OCI-LY7 (cell line): ENCODE measurements around the gene CMTM1. TPM values are rescaled to one million over a fixed set of nuclear protein-coding genes. Genes with fewer than 3 reads are reported as not detected.

Experiments
- BruUV-seq: library from RNA; stranded (reverse); fragments of 400-500 nt; replicated peaks from 2 replicates; lab custom pipeline; 2021; lab: Mats Ljungman, UMichigan
- CTCF ChIA-PET: fragments of 300-600 bp; sonication (Branson Sonifier 250); formaldehyde crosslinking; loops from one replicate; lab custom pipeline; 2022; ENCODE audit warnings: antibody characterized with exemption; ENCODE audit not compliant: unreplicated experiment; lab: Charles Lee
- POLR2A ChIA-PET: fragments of 300-600 bp; sonication (Branson Sonifier 250); formaldehyde crosslinking; loops from one replicate; lab custom pipeline; 2022; ENCODE audit warnings: antibody characterized with exemption; lab: Charles Lee
- DNase-seq: peaks from one replicate; pipeline ENCODE4 v3.0.0-alpha.2; 2015; ENCODE audit warnings: low spot score
- H2AFZ ChIP-seq: fragments of 200-600 bp; sonication (generic), shearing (Covaris generic); 2 replicates; pipeline ENCODE4 v1.6.1; 2014; ENCODE audit warnings: mild to moderate bottlenecking, antibody characterized with exemption, low read length, moderate library complexity
- H3K27ac ChIP-seq: fragments of 200-600 bp; sonication (generic); 2 replicates; pipeline ENCODE4 v1.5.1; 2014; ENCODE audit warnings: mixed run types, low read depth, mild to moderate bottlenecking, moderate library complexity, low read length, inconsistent platforms; ENCODE audit not compliant: poor library complexity, severe bottlenecking
- H3K36me3 ChIP-seq: fragments of 200-600 bp; sonication (generic); 2 replicates; pipeline ENCODE4 v1.6.1; 2014; ENCODE audit warnings: mild to moderate bottlenecking, antibody characterized with exemption, low read length, moderate library complexity, mixed read lengths; ENCODE audit not compliant: insufficient read depth
- H3K4me1 ChIP-seq: fragments of 200-600 bp; sonication (generic); 2 replicates; pipeline ENCODE4 v1.5.1; 2014; ENCODE audit warnings: mild to moderate bottlenecking, low read length; ENCODE audit not compliant: insufficient read depth, poor library complexity, severe bottlenecking
- H3K4me2 ChIP-seq: fragments of 200-600 bp; sonication (generic); 2 replicates; pipeline ENCODE4 v1.6.1; 2014; ENCODE audit warnings: mild to moderate bottlenecking, low read length
- H3K4me3 ChIP-seq: fragments of 200-600 bp; sonication (generic); 2 replicates; pipeline ENCODE4 v1.5.1; 2014; ENCODE audit warnings: mild to moderate bottlenecking, low read depth, low read length; ENCODE audit not compliant: poor library complexity, severe bottlenecking
- H3K79me2 ChIP-seq: fragments of 200-600 bp; sonication (generic); 2 replicates; pipeline ENCODE4 v1.6.1; 2016; ENCODE audit warnings: low read depth, mild to moderate bottlenecking, low read length, moderate library complexity, mixed read lengths; ENCODE audit not compliant: insufficient read depth
- H3K9me2 ChIP-seq: fragments of 200-600 bp; sonication (generic); 2 replicates; pipeline ENCODE4 v1.6.1; 2016; ENCODE audit warnings: mild to moderate bottlenecking, low read length, mixed read lengths; ENCODE audit not compliant: insufficient read depth
- H3K9me3 ChIP-seq: fragments of 200-600 bp; sonication (generic); 2 replicates; pipeline ENCODE4 v1.6.1; 2014; ENCODE audit warnings: mild to moderate bottlenecking, mixed run types, low read length, mixed read lengths
- H4K20me1 ChIP-seq: fragments of 200-600 bp; sonication (generic); 2 replicates; pipeline ENCODE4 v1.6.1; 2014; ENCODE audit warnings: mild to moderate bottlenecking, antibody characterized with exemption, low read length, moderate library complexity, mixed read lengths; ENCODE audit not compliant: insufficient read depth
- CTCF ChIP-seq: fragments of 200-600 bp; sonication (generic); conservative IDR thresholded peaks from 2 replicates; pipeline ENCODE4 v1.5.1; 2014; ENCODE audit warnings: mild to moderate bottlenecking, antibody characterized with exemption, low read length, moderate library complexity, mixed read lengths
- EZH2phosphoT487 ChIP-seq: fragments of 200-600 bp; sonication (generic); IDR thresholded peaks from 2 replicates; pipeline ENCODE4 v1.6.1; 2018; ENCODE audit warnings: low read depth, borderline replicate concordance, mild to moderate bottlenecking, mixed run types, antibody characterized with exemption, low read length, moderate library complexity, mixed read lengths
- intact Hi-C: fragments of 100-400 bp; cut with micrococcal nuclease; formaldehyde crosslinking; loops from one replicate; pipeline ENCODE4 v1.10.0; 2022; ENCODE audit not compliant: unreplicated experiment
- total RNA-seq, 2 experiments: library from RNA; depleted of rRNA in 1 of 2; stranded (reverse); fragments of >200 nt in 1 of 2; shearing (Covaris generic) in 1 of 2; gene quantifications; 2 replicates each; pipeline ENCODE4 v1.2.3, GENCODE V29; 2014 to 2022

The CMTM1 gene
- total RNA-seq, 2 experiments from 2014 or later = 8.5 to 10.6 TPM

- H3K9me3 ChIP-seq = no peaks in the 10 kb centered on the region
- TF ChIP-seq CTCF = no peak
- no peak for TF ChIP-seq EZH2phosphoT487
- no peak within 1 kb of the TSS for H2AFZ ChIP-seq
- no peak within 1 kb of the TSS for H3K4me2 ChIP-seq
- no peaks in the 10 kb centered on the region for H3K9me2 ChIP-seq
- H3K36me3 ChIP-seq = no peaks in the 10 kb centered on the region
- H3K79me2 ChIP-seq = no peaks in the 10 kb centered on the region
- no TSS peak for BruUV-seq
- H3K27ac ChIP-seq = no peak within 1 kb of the TSS
- DNase-seq = no peak
- no peak within 1 kb of the TSS for H3K4me3 ChIP-seq
- POLR2A ChIA-PET = interaction anchor here (0.6 kb wide), 1 partner anchor 115 kb away, joined by 4 read pairs; no protein-coding TSS in a partner anchor
- intact Hi-C loops = no loop called here
- CTCF ChIA-PET = no interaction called here
- H3K4me1 ChIP-seq = no peaks in the 10 kb centered on the region
- H4K20me1 ChIP-seq = no peaks in the 10 kb centered on the region
Measured at GRCh38 chr16:66578651-66579531, 12.7 kb downstream of the CMTM1 start, which contains the start of gene CMTM2. CMTM2 (plus strand) TSS chr16:66579463; CDS start chr16:66579608, 145 bp downstream.

- H3K9me2 ChIP-seq = no peaks in the 10 kb centered on the region
- no peaks in the 10 kb centered on the region for H4K20me1 ChIP-seq
- no peaks in the 10 kb centered on the region for H3K9me3 ChIP-seq
- no TSS peak for BruUV-seq
- no peak for DNase-seq
- ChIA-PET POLR2A (no interaction called here), CTCF (no interaction called here)
- H3K36me3 ChIP-seq = no peaks in the 10 kb centered on the region
- no peak overlapping the region for H3K27ac ChIP-seq
- intact Hi-C loops = no loop called here
- peaks cover 4% of the 10 kb centered on the region for H3K4me1 ChIP-seq
- H3K4me2 ChIP-seq = no peak overlapping the region
- no peak overlapping the region for H2AFZ ChIP-seq
- no peak for TF ChIP-seq EZH2phosphoT487
- no peaks in the 10 kb centered on the region for H3K79me2 ChIP-seq
- no peak overlapping the region for H3K4me3 ChIP-seq
Measured at GRCh38 chr16:66580605-66581209, 14.5 kb downstream of the CMTM1 start.

GRCh38 chr16:66581246-66581952, 15.2 kb downstream of the CMTM1 start:
- intact Hi-C loops = no loop called here
- TF ChIP-seq CTCF (no peak), EZH2phosphoT487 (no peak)
- no TSS peak for BruUV-seq
- Histone ChIP-seq H3K36me3 (no peaks in the 10 kb centered on the region), H3K9me3 (no peaks in the 10 kb centered on the region), H2AFZ (no peak overlapping the region), H3K9me2 (no peaks in the 10 kb centered on the region), H3K4me2 (no peak overlapping the region), H3K4me1 (peaks cover 11% of the 10 kb centered on the region), H3K4me3 (no peak overlapping the region), H3K79me2 (no peaks in the 10 kb centered on the region), H3K27ac (no peak overlapping the region), H4K20me1 (no peaks in the 10 kb centered on the region)
- ChIA-PET CTCF (no interaction called here), POLR2A (interaction anchor here (2.2 kb wide), 1 partner anchor 11 kb away, joined by 7 read pairs; no protein-coding TSS in a partner anchor)
- no peak for DNase-seq
